ENCODE measurements around the gene ASTL. TPM values are rescaled to one million over a fixed set of nuclear protein-coding genes. Genes with fewer than 3 reads are reported as not detected.
A peak's percentile ranks its signal among the peaks of the same experiment; 100 is the strongest.

Gene ASTL
- polyA plus RNA-seq, 10 donors: 0.11 to 0.23 (median 0.18) TPM; not detected in 5

GRCh38 chr2:96083989-96084857, 54.1 kb downstream of the ASTL start:
- no peak for DNase-seq

GRCh38 chr2:96083064-96083939, 55.0 kb downstream of the ASTL start:
- DNase-seq: peak in 1 of 3 donors; percentile 50

- no peak for DNase-seq
Measured at GRCh38 chr2:96082211-96083063, 55.9 kb downstream of the ASTL start.

- no peak for DNase-seq
Measured at GRCh38 chr2:96081042-96081441, 57.3 kb downstream of the ASTL start.

- DNase-seq: no peak
Measured at GRCh38 chr2:96075199-96075771, 63.0 kb downstream of the ASTL start.

- no peak for DNase-seq
Measured at GRCh38 chr2:96074156-96074555, 64.1 kb downstream of the ASTL start.

- no peak for DNase-seq
Measured at GRCh38 chr2:96073170-96073775, 65.0 kb downstream of the ASTL start.

Other genes with a start within 250 kb of the ASTL start
- 10 to 100 TPM; 14.3 to 59.4 (median 33.9) TPM for gene ANKRD36C, start 146.7 kb downstream of the ASTL start, polyA plus RNA-seq (ENCODE audit: insufficient read length in 10 of 10)
- 1 to 10 TPM; 2.2 to 9.0 (median 5.2) TPM for gene GPAT2, start 103.6 kb downstream of the ASTL start, polyA plus RNA-seq (ENCODE audit: insufficient read length in 10 of 10)
- gene ADRA2B, start 21.9 kb downstream of the ASTL start, polyA plus RNA-seq (ENCODE audit: insufficient read length in 10 of 10): 1 to 10 TPM; 1.9 to 3.8 (median 3.0) TPM
- gene DUSP2, start 6.9 kb upstream of the ASTL start, polyA plus RNA-seq (ENCODE audit: insufficient read length in 10 of 10): 10 to 100 TPM in 1 of 10 donors, 1 to 10 TPM in 9; 2.5 to 10.3 (median 4.4) TPM
- 100 to 1,000 TPM in 6 of 10 donors, 10 to 100 TPM in 4; 82.6 to 152 (median 105) TPM for gene STARD7, start 70.3 kb upstream of the ASTL start, polyA plus RNA-seq (ENCODE audit: insufficient read length in 10 of 10)
- gene TMEM127, start 127.5 kb upstream of the ASTL start, polyA plus RNA-seq (ENCODE audit: insufficient read length in 10 of 10): 10 to 100 TPM; 23.7 to 31.1 (median 25.3) TPM
- gene CIAO1, start 127.7 kb upstream of the ASTL start, polyA plus RNA-seq (ENCODE audit: insufficient read length in 10 of 10): 10 to 100 TPM; 32.5 to 49.9 (median 43.9) TPM
- 100 to 1,000 TPM in 2 of 10 donors, 10 to 100 TPM in 8; 78.0 to 108 (median 89.2) TPM for gene SNRNP200, start 167.0 kb upstream of the ASTL start, polyA plus RNA-seq (ENCODE audit: insufficient read length in 10 of 10)
- 1 to 10 TPM; 2.3 to 6.0 (median 3.3) TPM for gene ITPRIPL1, start 186.8 kb upstream of the ASTL start, polyA plus RNA-seq (ENCODE audit: insufficient read length in 10 of 10)
- gene NCAPH, start 197.3 kb upstream of the ASTL start, polyA plus RNA-seq (ENCODE audit: insufficient read length in 10 of 10): 10 to 100 TPM in 4 of 10 donors, 1 to 10 TPM in 6; 7.0 to 17.9 (median 9.6) TPM

Measured in muscle of back (tissue), 11 donors.